HEK293 (cell line): Measurements from ENCODE around the gene GRIK4.

Source experiments
- CTCF ChIA-PET: fragments of 350-600 bp; formaldehyde crosslinking; extraction: SDS; loops from one replicate; lab custom pipeline; 2021; ENCODE audit warnings: antibody characterized with exemption; lab: Yijun Ruan, JAX
- POLR2A ChIA-PET: fragments of 300-600 bp; formaldehyde crosslinking; extraction: SDS; loops from one replicate; lab custom pipeline; 2020; ENCODE audit warnings: antibody characterized with exemption, inconsistent platforms; lab: Yijun Ruan, JAX
- H3K27ac ChIP-seq: fragments of 200-500 bp; sonication (Bioruptor generic); 2 replicates; pipeline ENCODE4 v1.5.1; 2014; ENCODE audit warnings: low read depth, low read length, control low read depth, inconsistent platforms; ENCODE audit errors: extremely low read depth
- H3K36me3 ChIP-seq, 2 experiments: fragments of 200-500 bp in 1 of 2; sonication (Bioruptor generic) in 1 of 2; 1 replicate in 1 of 2; 2 replicates in 1 of 2; pipeline ENCODE4 v1.5.1; 2014 to 2017; ENCODE audit warnings: inconsistent platforms in 2 of 2, low read length in 2 of 2; ENCODE audit not compliant: control insufficient read depth in 2 of 2, insufficient read depth in 1 of 2
- H3K4me1 ChIP-seq: fragments of 200-500 bp; sonication (Bioruptor generic); 2 replicates; pipeline ENCODE4 v1.5.1; 2014; ENCODE audit warnings: mild to moderate bottlenecking, low read length, inconsistent platforms; ENCODE audit not compliant: control insufficient read depth, insufficient read depth
- H3K4me3 ChIP-seq: 2 replicates; pipeline ENCODE4 v1.5.1; 2011; ENCODE audit warnings: low read depth, mild to moderate bottlenecking, control low read depth, low read length, moderate library complexity
- H3K9me3 ChIP-seq: fragments of 200-500 bp; sonication (Bioruptor generic); 2 replicates; pipeline ENCODE4 v1.5.1; 2014; ENCODE audit warnings: low read depth, low read length, inconsistent platforms; ENCODE audit not compliant: control insufficient read depth, insufficient read depth
- ATF2 ChIP-seq: fragments of 450-650 bp; formaldehyde crosslinking; IDR thresholded peaks from 2 replicates; pipeline ENCODE4 v1.5.1; 2016; ENCODE audit warnings: missing biosample characterization, missing genetic modification characterization, low read depth
- BCL11B ChIP-seq: fragments of 450-650 bp; formaldehyde crosslinking; IDR thresholded peaks from 2 replicates; pipeline ENCODE4 v1.5.1; 2016; ENCODE audit warnings: low read depth, missing biosample characterization, missing genetic modification characterization
- GFI1B ChIP-seq: fragments of 450-650 bp; formaldehyde crosslinking; IDR thresholded peaks from 2 replicates; pipeline ENCODE4 v1.5.1; 2016; ENCODE audit warnings: missing biosample characterization, missing genetic modification characterization
- HIC1 ChIP-seq: fragments of 450-650 bp; formaldehyde crosslinking; IDR thresholded peaks from 2 replicates; pipeline ENCODE4 v1.5.1; 2016; ENCODE audit warnings: missing biosample characterization, missing genetic modification characterization
- PBX3 ChIP-seq: sonication (generic); formaldehyde crosslinking; IDR thresholded peaks from 2 replicates; pipeline ENCODE4 v1.8.1; 2022; ENCODE audit warnings: mild to moderate bottlenecking, moderate library complexity, missing genetic modification reagents
- RBAK ChIP-seq: fragments of 450-650 bp; formaldehyde crosslinking; IDR thresholded peaks from 2 replicates; pipeline ENCODE4 v1.5.1; 2016; ENCODE audit warnings: missing biosample characterization, missing genetic modification characterization
- ZBTB49 ChIP-seq: fragments of 450-650 bp; formaldehyde crosslinking; IDR thresholded peaks from 2 replicates; pipeline ENCODE4 v1.5.1; 2016; ENCODE audit warnings: missing biosample characterization, missing genetic modification characterization, low read depth
- ZBTB7A ChIP-seq: fragments of 450-650 bp; formaldehyde crosslinking; IDR thresholded peaks from 2 replicates; pipeline ENCODE4 v1.5.1; 2016; ENCODE audit warnings: low read depth, missing biosample characterization, missing genetic modification characterization
- ZFP3 ChIP-seq: fragments of 450-650 bp; formaldehyde crosslinking; IDR thresholded peaks from 2 replicates; pipeline ENCODE4 v1.5.1; 2016; ENCODE audit warnings: low read depth, missing biosample characterization, missing genetic modification characterization
- ZNF121 ChIP-seq: fragments of 450-650 bp; formaldehyde crosslinking; IDR thresholded peaks from 2 replicates; pipeline ENCODE4 v1.5.1; 2016; ENCODE audit warnings: missing biosample characterization, missing genetic modification characterization
- ZNF311 ChIP-seq: fragments of 450-650 bp; formaldehyde crosslinking; IDR thresholded peaks from 2 replicates; pipeline ENCODE4 v1.5.1; 2017; ENCODE audit warnings: missing biosample characterization, missing genetic modification characterization, borderline replicate concordance
- ZNF449 ChIP-seq: fragments of 450-650 bp; formaldehyde crosslinking; IDR thresholded peaks from 2 replicates; pipeline ENCODE4 v1.5.1; 2017; ENCODE audit warnings: missing biosample characterization, mild to moderate bottlenecking, missing genetic modification characterization, moderate library complexity
- ZNF514 ChIP-seq: fragments of 450-650 bp; formaldehyde crosslinking; IDR thresholded peaks from 2 replicates; pipeline ENCODE4 v1.5.1; 2016; ENCODE audit warnings: missing biosample characterization, missing genetic modification characterization
- ZNF521 ChIP-seq: fragments of 450-650 bp; formaldehyde crosslinking; IDR thresholded peaks from 2 replicates; pipeline ENCODE4 v1.5.1; 2017; ENCODE audit warnings: missing biosample characterization, mild to moderate bottlenecking, missing genetic modification characterization
- ZNF530 ChIP-seq: fragments of 450-650 bp; formaldehyde crosslinking; IDR thresholded peaks from 2 replicates; pipeline ENCODE4 v1.5.1; 2016; ENCODE audit warnings: low read depth, missing biosample characterization, missing genetic modification characterization
- ZNF571 ChIP-seq: fragments of 450-650 bp; formaldehyde crosslinking; IDR thresholded peaks from 2 replicates; pipeline ENCODE4 v1.5.0; 2017; ENCODE audit warnings: missing biosample characterization, missing genetic modification characterization
- ZNF580 ChIP-seq: fragments of 450-650 bp; formaldehyde crosslinking; IDR thresholded peaks from 2 replicates; pipeline ENCODE4 v1.5.1; 2016; ENCODE audit warnings: missing biosample characterization, missing genetic modification characterization
- ZNF76 ChIP-seq: fragments of 450-650 bp; formaldehyde crosslinking; IDR thresholded peaks from 2 replicates; pipeline ENCODE4; 2016; ENCODE audit warnings: low read depth, missing biosample characterization, missing genetic modification characterization, borderline replicate concordance
- ZSCAN30 ChIP-seq: fragments of 450-650 bp; IDR thresholded peaks from 2 replicates; pipeline ENCODE4 v1.5.1; 2018; ENCODE audit warnings: missing biosample characterization, mild to moderate bottlenecking, missing genetic modification characterization, moderate library complexity

Gene GRIK4

GRCh38 chr11:120793806-120794479 is 282.4 kb downstream of the GRIK4 start (continued):
- no peak for TF ChIP-seq ATF2 (tag by site-specific recombination)
- TF ChIP-seq HIC1 (tag by site-specific recombination), result no peak
- TF ChIP-seq ZNF514 (tag by site-specific recombination), result no peak

GRCh38 chr11:120794748-120795147 is 283.2 kb downstream of the GRIK4 start:
- Histone ChIP-seq H3K4me1 (no peaks in the 10 kb centered on the region), H3K36me3 (no peaks in the 10 kb centered on the region), H3K27ac (no peak overlapping the region), H3K9me3 (no peaks in the 10 kb centered on the region), H3K4me3 (no peak overlapping the region)
- POLR2A ChIA-PET, result no interaction called here
- TF ChIP-seq BCL11B (tag by site-specific recombination) (no peak), ZFP3 (no peak), ZNF530 (tag by site-specific recombination) (no peak), ZNF449 (tag by site-specific recombination) (no peak), GFI1B (tag by site-specific recombination) (no peak), ZNF571 (tag by site-specific recombination) (no peak), RBAK (tag by site-specific recombination) (no peak), ZBTB49 (no peak), ZNF311 (tag by site-specific recombination) (no peak), ZNF76 (tag by site-specific recombination) (no peak), ZNF521 (tag by site-specific recombination) (no peak), ZNF121 (tag by site-specific recombination) (no peak), ZBTB7A (tag by site-specific recombination) (no peak), PBX3 (CRISPR knock-in tag) (no peak), ZNF580 (no peak), ZSCAN30 (tag by site-specific recombination) (no peak)
- CTCF ChIA-PET, result interaction anchor here (0.6 kb wide), 1 partner anchor 79 kb away, joined by 3 read pairs; no protein-coding TSS in a partner anchor
